ENCODE measurements around the gene FOXB2.

DNA sequence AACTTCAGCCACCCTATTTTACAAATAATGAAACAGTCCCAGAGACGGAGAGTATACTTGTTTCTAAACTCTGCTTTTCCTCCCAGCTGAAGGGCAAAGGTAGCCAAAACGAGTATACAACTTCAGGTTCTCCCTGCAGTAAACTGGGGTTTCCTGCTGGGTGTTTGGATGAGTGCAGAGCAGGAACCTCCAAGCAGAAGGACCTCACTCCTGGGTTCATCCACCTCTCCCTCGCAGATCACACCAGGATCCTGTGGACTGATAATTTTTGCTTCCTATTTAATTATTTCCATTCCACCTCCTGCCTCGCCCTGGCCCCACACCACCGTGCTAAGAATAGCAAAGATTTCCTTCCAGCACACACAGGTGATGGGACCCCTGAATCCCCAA is 2.0 kb upstream of the FOXB2 start:
- no peak for TF ChIP-seq CTCF (IDR thresholded peaks at IDR 0.05)
- TF ChIP-seq POLR2A (IDR thresholded peaks at IDR 0.05), result no peak
